ENCODE measurements around the gene SCUBE1.
A peak's percentile ranks its signal among the peaks of the same experiment; 100 is the strongest.

The SCUBE1 gene

GRCh38 chr22:43232445-43232844 lies 110.7 kb downstream of the SCUBE1 start:
- Histone ChIP-seq H3K9ac (ENCODE audit: low read length) (no peak overlapping the region), H3K4me1 (ENCODE audit: insufficient read depth, low read length, severe bottlenecking) (no peaks in the 10 kb centered on the region), H3K36me3 (ENCODE audit: insufficient read depth, low read length) (no peaks in the 10 kb centered on the region), H4K20me1 (ENCODE audit: insufficient read depth, low read length) (no peaks in the 10 kb centered on the region), H3K9me3 (ENCODE audit: low read length) (no peaks in the 10 kb centered on the region), H3K4me2 (ENCODE audit: low read length) (no peak overlapping the region), H3K4me3 (ENCODE audit: low read depth, low read length, poor library complexity, severe bottlenecking) (no peak overlapping the region), H3K79me2 (ENCODE audit: insufficient read depth, low read length) (no peaks in the 10 kb centered on the region), H3K27ac (ENCODE audit: low read depth, low read length, poor library complexity, severe bottlenecking) (no peak overlapping the region), H2AFZ (ENCODE audit: low read length) (no peak overlapping the region), H3K27me3 (ENCODE audit: insufficient read depth, low read length) (peaks cover 9% of the 10 kb centered on the region; the same call in 1 of the 2 replicates), H3K9me2 (ENCODE audit: low read depth, low read length) (no peaks in the 10 kb centered on the region), H3F3A (ENCODE audit: insufficient read depth, low read length) (no peaks in the 10 kb centered on the region)
- no peak for TF ChIP-seq CTCF (IDR thresholded peaks at IDR 0.05; ENCODE audit: low read length)
- TF ChIP-seq EZH2 (IDR thresholded peaks at IDR 0.05; ENCODE audit: borderline replicate concordance, low read length): no peak

GRCh38 chr22:43231724-43232034 lies 111.5 kb downstream of the SCUBE1 start:
- Histone ChIP-seq H3K79me2 (ENCODE audit: insufficient read depth, low read length) (no peaks in the 10 kb centered on the region), H3F3A (ENCODE audit: insufficient read depth, low read length) (no peaks in the 10 kb centered on the region), H3K4me2 (ENCODE audit: low read length) (no peak overlapping the region), H3K9ac (ENCODE audit: low read length) (no peak overlapping the region), H3K27ac (ENCODE audit: low read depth, low read length, poor library complexity, severe bottlenecking) (no peak overlapping the region), H2AFZ (ENCODE audit: low read length) (no peak overlapping the region), H3K27me3 (ENCODE audit: insufficient read depth, low read length) (peaks cover 9% of the 10 kb centered on the region; the same call in 1 of the 2 replicates), H3K4me1 (ENCODE audit: insufficient read depth, low read length, severe bottlenecking) (no peaks in the 10 kb centered on the region), H4K20me1 (ENCODE audit: insufficient read depth, low read length) (no peaks in the 10 kb centered on the region), H3K4me3 (ENCODE audit: low read depth, low read length, poor library complexity, severe bottlenecking) (no peak overlapping the region), H3K9me2 (ENCODE audit: low read depth, low read length) (no peaks in the 10 kb centered on the region), H3K36me3 (ENCODE audit: insufficient read depth, low read length) (no peaks in the 10 kb centered on the region), H3K9me3 (ENCODE audit: low read length) (no peaks in the 10 kb centered on the region)
- TF ChIP-seq CTCF (IDR thresholded peaks at IDR 0.05; ENCODE audit: low read length) (no peak), EZH2 (IDR thresholded peaks at IDR 0.05; ENCODE audit: borderline replicate concordance, low read length) (no peak)

GRCh38 chr22:43230971-43231723 lies 112.0 kb downstream of the SCUBE1 start:
- Histone ChIP-seq H4K20me1 (ENCODE audit: insufficient read depth, low read length) (no peaks in the 10 kb centered on the region), H3K4me2 (ENCODE audit: low read length) (no peak overlapping the region), H3K4me1 (ENCODE audit: insufficient read depth, low read length, severe bottlenecking) (no peaks in the 10 kb centered on the region), H3K9me3 (ENCODE audit: low read length) (no peaks in the 10 kb centered on the region), H3K9me2 (ENCODE audit: low read depth, low read length) (no peaks in the 10 kb centered on the region), H3K27ac (ENCODE audit: low read depth, low read length, poor library complexity, severe bottlenecking) (no peak overlapping the region), H3K79me2 (ENCODE audit: insufficient read depth, low read length) (no peaks in the 10 kb centered on the region), H3F3A (ENCODE audit: insufficient read depth, low read length) (no peaks in the 10 kb centered on the region), H3K4me3 (ENCODE audit: low read depth, low read length, poor library complexity, severe bottlenecking) (no peak overlapping the region), H3K9ac (ENCODE audit: low read length) (no peak overlapping the region), H3K27me3 (ENCODE audit: insufficient read depth, low read length) (peaks cover 9% of the 10 kb centered on the region; the same call in 1 of the 2 replicates), H3K36me3 (ENCODE audit: insufficient read depth, low read length) (no peaks in the 10 kb centered on the region), H2AFZ (ENCODE audit: low read length) (no peak overlapping the region)
- TF ChIP-seq CTCF (IDR thresholded peaks at IDR 0.05; ENCODE audit: low read length) (peak; percentile 96), EZH2 (IDR thresholded peaks at IDR 0.05; ENCODE audit: borderline replicate concordance, low read length) (no peak)

Data from OCI-LY1 (cell line).